B cell (primary cell): Measurements from ENCODE around the gene PRR7. TPM values are rescaled to one million over a fixed set of nuclear protein-coding genes. Genes with fewer than 3 reads are reported as not detected.

ENCODE experiments used
- ATAC-seq: fragments of 200-7000 bp; cut with Tn5 transposase; one replicate; pipeline ENCODE4 v1.10.0; 2021; ENCODE audit warnings: low read depth, mild to moderate bottlenecking, moderate number of reproducible peaks, moderate library complexity
- CTCF ChIA-PET: fragments of 350-600 bp; sonication (Branson Sonifier 250); formaldehyde crosslinking; loops from one replicate; lab custom pipeline; 2021; ENCODE audit warnings: antibody characterized with exemption, inconsistent platforms; lab: Charles Lee
- POLR2A ChIA-PET: fragments of 350-600 bp; sonication (Branson Sonifier 250); formaldehyde crosslinking; loops from one replicate; lab custom pipeline; 2021; ENCODE audit warnings: antibody characterized with exemption; lab: Charles Lee
- DNase-seq: peaks from one replicate; pipeline ENCODE4 v3.0.0; 2013
- H2AFZ ChIP-seq: 2 replicates; pipeline ENCODE4 v1.6.1; 2012; ENCODE audit warnings: mild to moderate bottlenecking, low read depth, low read length; ENCODE audit not compliant: insufficient read depth, poor library complexity, severe bottlenecking
- H3K27ac ChIP-seq, 2 donors: 1 replicate in 1 of 2; 2 replicates in 1 of 2; pipeline ENCODE4 v1.5.1; 2012 to 2013; ENCODE audit warnings: low read length in 2 of 2, mild to moderate bottlenecking in 2 of 2, moderate library complexity in 1 of 2
- H3K27me3 ChIP-seq, 4 experiments: fragments of 200-600 bp in 1 of 4; sonication (generic) in 1 of 4; replicated peaks in 1 of 4; 1 replicate in 2 of 4; 2 replicates in 2 of 4; pipeline versions ENCODE4 v1.6.1 to v1.7.0; 2013 to 2016; ENCODE audit warnings: low read length in 3 of 4, mild to moderate bottlenecking in 2 of 4, mixed read lengths in 1 of 4, moderate library complexity in 1 of 4; ENCODE audit not compliant: insufficient read depth in 4 of 4, control insufficient read depth in 3 of 4; ENCODE audit errors: control extremely low read depth in 1 of 4
- H3K36me3 ChIP-seq, 2 experiments: replicated peaks in 1 of 2; 1 replicate in 1 of 2; 2 replicates in 1 of 2; pipeline versions ENCODE4 v1.6.1 to v1.7.1; 2013; ENCODE audit warnings: low read length in 1 of 2; ENCODE audit not compliant: insufficient read depth in 2 of 2, control insufficient read depth in 1 of 2; ENCODE audit errors: control extremely low read depth in 1 of 2, extremely low read depth in 1 of 2
- H3K4me1 ChIP-seq, 2 donors: fragments of 200-600 bp in 1 of 2; sonication (generic) in 1 of 2; 1 replicate in 1 of 2; 2 replicates in 1 of 2; pipeline versions ENCODE4 v1.5.1 to v1.6.1; 2013 to 2017; ENCODE audit warnings: low read length in 2 of 2; ENCODE audit not compliant: control insufficient read depth in 2 of 2, insufficient read depth in 2 of 2
- H3K4me2 ChIP-seq: replicated peaks from 2 replicates; pipeline ENCODE3; 2012; ENCODE audit warnings: mild to moderate bottlenecking, low read depth, low read length; ENCODE audit not compliant: poor library complexity, severe bottlenecking
- H3K4me3 ChIP-seq, 5 experiments: fragments of 200-600 bp in 1 of 5; sonication (generic) in 1 of 5; 1 replicate in 3 of 5; 2 replicates in 2 of 5; pipeline versions ENCODE4 v1.5.1 to v1.7.0; 2011 to 2016; ENCODE audit warnings: low read length in 4 of 5, mild to moderate bottlenecking in 4 of 5, low read depth in 2 of 5, control low read depth in 1 of 5, moderate library complexity in 1 of 5; ENCODE audit not compliant: insufficient read depth in 1 of 5; ENCODE audit errors: control extremely low read depth in 1 of 5, extremely low read depth in 1 of 5
- H3K79me2 ChIP-seq: fragments of 200-600 bp; sonication (generic); one replicate; pipeline ENCODE4 v1.6.0; 2016; ENCODE audit warnings: low read length; ENCODE audit not compliant: control insufficient read depth, insufficient read depth
- H3K9ac ChIP-seq: fragments of 200-600 bp; sonication (generic); 2 replicates; pipeline ENCODE4 v1.6.1; 2017; ENCODE audit warnings: mild to moderate bottlenecking, low read length, moderate library complexity
- H3K9me3 ChIP-seq, 3 donors: one replicate each; pipeline versions ENCODE4 v1.6.1 to v1.7.1; 2013; ENCODE audit warnings: low read length in 2 of 3; ENCODE audit not compliant: control insufficient read depth in 2 of 3, insufficient read depth in 1 of 3; ENCODE audit errors: control extremely low read depth in 1 of 3
- H4K20me1 ChIP-seq: 2 replicates; pipeline ENCODE4 v1.6.0; 2012; ENCODE audit warnings: mild to moderate bottlenecking, low read length; ENCODE audit not compliant: insufficient read depth, control insufficient read depth, poor library complexity, severe bottlenecking
- H3K27ac Mint-ChIP-seq: one replicate; pipeline ENCODE4 v1.8.0; 2021; ENCODE audit warnings: mixed read lengths
- H3K27me3 Mint-ChIP-seq: one replicate; pipeline ENCODE4 v1.8.0; 2021; ENCODE audit warnings: mixed read lengths
- H3K4me1 Mint-ChIP-seq: one replicate; pipeline ENCODE4 v1.8.0; 2021; ENCODE audit warnings: mixed read lengths
- H3K4me3 Mint-ChIP-seq: one replicate; pipeline ENCODE4 v1.8.0; 2021; ENCODE audit warnings: mixed read lengths
- H3K9me3 Mint-ChIP-seq: one replicate; pipeline ENCODE4 v1.8.0; 2022; ENCODE audit warnings: mixed read lengths; ENCODE audit not compliant: insufficient read depth
- EZH2 ChIP-seq: IDR thresholded peaks from 2 replicates; pipeline ENCODE4 v1.6.1; 2012; ENCODE audit warnings: borderline replicate concordance, low read depth, mild to moderate bottlenecking, moderate library complexity, low read length; ENCODE audit not compliant: insufficient read depth, poor library complexity, severe bottlenecking
- WGBS: methylation state at CpG from one replicate; pipeline ENCODE4 v1.1.5; 2013; ENCODE audit warnings: missing lambda C conversion rate; ENCODE audit not compliant: insufficient coverage; 5-methylcytosine and 5-hydroxymethylcytosine counted together
- intact Hi-C: fragments of 100-400 bp; cut with micrococcal nuclease; formaldehyde crosslinking; loops from one replicate; pipeline ENCODE4 v1.10.0; 2022
- polyA plus RNA-seq: library from polyadenylated mRNA; depleted of rRNA; stranded (reverse); fragments of >200 nt; gene quantifications from 2 replicates; pipeline ENCODE4 v1.2.3, GENCODE V29; 2012
- total RNA-seq, 2 donors: library from RNA; stranded (reverse); fragments of 120-200 nt in 1 of 2; gene quantifications; 1 replicate in 1 of 2; 2 replicates in 1 of 2; pipeline versions ENCODE4 v1.2.3 to v1.2.4, GENCODE V29; 2013 to 2022
- TF ChIP-seq, protein P1 (sequence below): fragments of 200-600 bp; IDR thresholded peaks from one replicate; pipeline ENCODE4 v1.8.0; 2022; ENCODE audit warnings: antibody characterized with exemption, mild to moderate bottlenecking

The PRR7 gene
- total and polyA plus RNA-seq, 2 donors (not counting 1 experiment from before 2014, with no cell fraction given): 4.8 to 84.4 TPM

DNA sequence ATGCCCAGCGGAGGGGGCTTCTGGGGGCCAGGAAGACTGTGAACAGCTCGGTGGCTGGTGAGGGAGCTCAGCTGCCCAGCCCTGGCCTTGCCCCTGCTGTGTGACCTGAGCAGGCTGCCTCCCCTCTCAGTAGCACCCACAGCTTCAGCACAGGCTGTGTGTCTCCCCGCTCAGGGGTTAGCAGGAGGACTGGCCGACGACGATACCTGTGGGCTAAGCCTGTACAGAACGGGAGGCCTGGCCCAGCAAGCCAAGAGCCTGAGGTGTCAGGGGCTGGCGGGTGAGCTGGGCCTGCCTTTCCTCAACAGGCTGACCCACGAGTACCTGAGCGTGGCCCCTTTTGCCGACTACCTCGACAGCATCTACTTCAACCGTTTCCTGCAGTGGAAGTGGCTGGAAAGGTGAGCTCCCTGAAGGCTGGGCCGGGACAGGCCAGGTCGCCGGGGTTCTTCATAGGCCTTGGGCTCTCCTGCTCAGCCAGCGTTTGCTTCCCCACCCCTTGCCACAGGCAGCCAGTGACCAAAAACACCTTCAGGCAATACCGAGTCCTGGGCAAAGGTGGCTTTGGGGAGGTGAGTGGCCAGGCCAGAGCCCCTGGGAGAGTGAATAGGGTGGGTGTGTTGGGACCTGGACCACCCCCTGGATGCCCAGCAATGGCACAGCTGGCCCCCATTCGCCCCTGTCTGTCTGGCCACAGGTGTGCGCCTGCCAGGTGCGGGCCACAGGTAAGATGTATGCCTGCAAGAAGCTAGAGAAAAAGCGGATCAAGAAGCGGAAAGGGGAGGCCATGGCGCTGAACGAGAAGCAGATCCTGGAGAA lies 13.6 kb upstream of the PRR7 start:
- intact Hi-C loops: loop anchor here (1.0 kb wide), 1 partner anchor 13 kb away; the partner anchor contains the start of gene PRR7
- no peak overlapping the region for H3K9ac ChIP-seq
- peaks cover 54 to 73% of the 10 kb centered on the region in 2 donors for H3K4me1 ChIP-seq
- ChIA-PET CTCF (interaction anchor here (1.5 to 12.4 kb wide), 5 partner anchors 10 to 43 kb away, joined by 3 to 152 read pairs (median 82); partner anchors contain the start of gene PRR7), POLR2A (interaction anchor here (0.7 to 6.8 kb wide), 4 partner anchors 12 to 83 kb away, joined by 3 to 103 read pairs (median 4); partner anchors contain the start of gene PRR7)
- ATAC-seq (no peak), DNase-seq (no peak)
- TF ChIP-seq EZH2: no peak
- TF ChIP-seq, protein P1, sequence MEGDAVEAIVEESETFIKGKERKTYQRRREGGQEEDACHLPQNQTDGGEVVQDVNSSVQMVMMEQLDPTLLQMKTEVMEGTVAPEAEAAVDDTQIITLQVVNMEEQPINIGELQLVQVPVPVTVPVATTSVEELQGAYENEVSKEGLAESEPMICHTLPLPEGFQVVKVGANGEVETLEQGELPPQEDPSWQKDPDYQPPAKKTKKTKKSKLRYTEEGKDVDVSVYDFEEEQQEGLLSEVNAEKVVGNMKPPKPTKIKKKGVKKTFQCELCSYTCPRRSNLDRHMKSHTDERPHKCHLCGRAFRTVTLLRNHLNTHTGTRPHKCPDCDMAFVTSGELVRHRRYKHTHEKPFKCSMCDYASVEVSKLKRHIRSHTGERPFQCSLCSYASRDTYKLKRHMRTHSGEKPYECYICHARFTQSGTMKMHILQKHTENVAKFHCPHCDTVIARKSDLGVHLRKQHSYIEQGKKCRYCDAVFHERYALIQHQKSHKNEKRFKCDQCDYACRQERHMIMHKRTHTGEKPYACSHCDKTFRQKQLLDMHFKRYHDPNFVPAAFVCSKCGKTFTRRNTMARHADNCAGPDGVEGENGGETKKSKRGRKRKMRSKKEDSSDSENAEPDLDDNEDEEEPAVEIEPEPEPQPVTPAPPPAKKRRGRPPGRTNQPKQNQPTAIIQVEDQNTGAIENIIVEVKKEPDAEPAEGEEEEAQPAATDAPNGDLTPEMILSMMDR: no peak
- no peaks in the 10 kb centered on the region for H3K27me3 ChIP-seq
- H3K4me3 Mint-ChIP-seq: peak overlapping the region; percentile 34
- no peaks in the 10 kb centered on the region for H3K27me3 Mint-ChIP-seq
- no peak overlapping the region for H2AFZ ChIP-seq
- peak overlapping the region in 1 of 5 experiments; percentile 23 for H3K4me3 ChIP-seq
- no peaks in the 10 kb centered on the region for H3K9me3 Mint-ChIP-seq
- 97% methylated on average over 20 of the region's 25 CpGs for WGBS
- H3K27ac ChIP-seq: peak overlapping the region; percentile 92 to 96
- H3K27ac Mint-ChIP-seq: peak overlapping the region; percentile 97
- peaks cover 74% of the 10 kb centered on the region for H3K79me2 ChIP-seq
- H4K20me1 ChIP-seq: peaks cover 90% of the 10 kb centered on the region
- no peaks in the 10 kb centered on the region for H3K9me3 ChIP-seq
- peaks cover 55% of the 10 kb centered on the region for H3K4me1 Mint-ChIP-seq
- H3K36me3 ChIP-seq: peaks cover 4 to 89% of the 10 kb centered on the region in 2 experiments
- peak overlapping the region; percentile 90 for H3K4me2 ChIP-seq
